NCI-H2171 (cell line): ENCODE data around the gene AMDHD2.
"Not testable (repeated sequence)": the region's sequence is repeated elsewhere in the genome, so short reads cannot be mapped to it uniquely, and the experiment has no call there.

Source experiments
- DNase-seq: peaks from one replicate; lab custom pipeline; 2025; lab: John Stamatoyannopoulos, UW

The AMDHD2 gene

DNA sequence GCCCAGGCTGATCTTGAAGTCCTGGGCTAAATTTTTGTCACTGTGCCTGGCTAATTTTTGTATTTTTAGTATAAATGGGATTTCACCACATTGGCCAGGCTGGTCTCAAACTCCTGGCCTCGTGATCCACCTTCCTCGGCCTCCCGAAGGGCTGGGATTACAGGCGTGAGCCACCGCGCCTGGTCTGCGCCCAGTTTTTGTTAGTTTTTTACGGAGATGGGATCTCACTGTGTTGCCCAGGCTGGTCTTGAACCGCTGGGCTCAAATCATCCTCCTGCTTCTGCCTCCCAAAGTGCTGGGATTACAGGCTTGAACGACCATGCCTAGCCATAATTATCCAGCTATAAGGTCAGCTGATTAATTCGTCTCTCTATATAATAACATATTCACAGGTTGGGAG, 13.7 kb downstream of the AMDHD2 start:
- no peak for DNase-seq

DNA sequence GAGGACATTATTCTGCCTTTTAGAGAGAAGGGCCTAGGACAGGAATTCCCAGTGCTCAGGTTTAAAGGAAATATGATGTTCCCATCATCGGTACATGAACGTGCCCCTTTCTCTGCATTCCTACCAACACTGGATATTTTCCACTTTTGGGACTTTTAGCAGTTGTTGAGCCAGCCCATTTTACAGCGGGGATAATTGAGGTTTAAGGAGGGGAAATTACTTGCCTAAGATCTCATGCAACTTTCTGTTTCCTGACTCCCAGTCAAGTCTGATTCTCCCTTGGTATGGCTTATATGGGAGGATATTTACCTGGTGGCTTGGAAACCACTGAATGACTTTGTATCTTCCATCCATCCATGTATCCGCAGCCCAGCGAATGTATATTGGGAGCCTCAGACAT, 14.2 kb downstream of the AMDHD2 start:
- not testable (repeated sequence) for DNase-seq

DNA sequence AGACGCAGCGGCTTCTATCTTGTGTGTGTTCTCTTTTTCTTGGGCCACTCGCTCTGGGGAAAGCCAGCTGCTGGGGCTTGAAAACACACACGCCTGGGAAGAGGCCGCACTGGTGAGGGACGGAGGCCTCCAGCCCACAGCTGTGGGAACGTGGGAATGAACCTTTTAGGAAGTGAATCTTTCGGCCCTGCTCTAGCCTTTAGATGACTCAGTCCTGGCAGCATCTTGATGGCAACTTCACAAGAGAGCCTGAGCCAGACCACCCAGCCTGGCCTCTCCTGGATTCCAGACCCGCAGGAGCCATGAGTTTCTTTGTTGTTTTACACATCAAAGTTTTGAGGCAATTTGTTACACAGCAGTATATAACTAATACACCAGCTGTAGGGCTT, 15.4 kb downstream of the AMDHD2 start:
- DNase-seq, result no peak

DNA sequence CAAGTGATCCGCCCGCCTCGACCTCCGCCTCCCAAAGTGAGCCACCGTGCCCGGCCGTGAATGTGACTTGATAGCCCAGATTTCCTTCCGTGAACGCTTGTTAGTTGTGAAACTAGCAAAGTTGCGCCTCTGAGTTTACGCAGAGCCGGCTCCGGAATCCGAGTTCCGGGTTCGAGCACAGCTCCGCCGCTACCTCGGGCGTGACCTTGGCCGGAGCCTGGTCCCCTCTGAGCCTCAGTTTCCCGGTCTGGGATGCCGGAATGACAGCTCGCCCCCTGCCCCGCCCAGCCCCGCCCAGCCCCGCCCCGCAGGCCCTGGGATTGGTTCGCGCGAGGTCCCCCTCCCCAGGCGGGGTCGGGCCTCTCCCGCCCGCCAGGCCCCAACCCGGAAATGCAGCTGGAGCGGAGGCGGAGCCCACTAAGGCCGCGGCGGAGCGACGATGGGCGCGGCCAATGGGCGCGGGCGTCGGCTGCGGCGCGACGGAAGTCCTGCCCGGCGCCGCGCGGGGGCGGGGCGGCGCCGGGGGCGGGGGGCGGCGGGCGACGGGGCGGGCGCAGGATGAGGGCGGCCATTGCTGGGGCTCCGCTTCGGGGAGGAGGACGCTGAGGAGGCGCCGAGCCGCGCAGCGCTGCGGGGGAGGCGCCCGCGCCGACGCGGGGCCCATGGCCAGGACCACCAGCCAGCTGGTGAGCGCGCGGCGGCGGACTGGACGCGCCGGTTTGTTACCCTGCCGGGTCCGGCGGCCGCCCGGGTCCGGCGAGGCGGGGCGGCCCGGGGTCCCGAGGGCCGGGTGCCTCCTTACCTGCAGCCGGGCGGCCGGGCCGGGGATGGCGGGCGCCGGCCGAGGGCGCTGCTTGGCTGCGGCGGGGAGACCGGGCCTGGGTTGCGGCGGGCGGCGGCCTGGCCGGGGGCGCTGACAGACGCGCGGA, 17.5 kb downstream of the AMDHD2 start, which contains the start of gene PDPK1:
TSS of gene PDPK1 (plus strand) at position 571 of the 929 bp plus-strand sequence. CDS start at position 663, 92 bp downstream.
- peak; percentile 96 for DNase-seq

DNA sequence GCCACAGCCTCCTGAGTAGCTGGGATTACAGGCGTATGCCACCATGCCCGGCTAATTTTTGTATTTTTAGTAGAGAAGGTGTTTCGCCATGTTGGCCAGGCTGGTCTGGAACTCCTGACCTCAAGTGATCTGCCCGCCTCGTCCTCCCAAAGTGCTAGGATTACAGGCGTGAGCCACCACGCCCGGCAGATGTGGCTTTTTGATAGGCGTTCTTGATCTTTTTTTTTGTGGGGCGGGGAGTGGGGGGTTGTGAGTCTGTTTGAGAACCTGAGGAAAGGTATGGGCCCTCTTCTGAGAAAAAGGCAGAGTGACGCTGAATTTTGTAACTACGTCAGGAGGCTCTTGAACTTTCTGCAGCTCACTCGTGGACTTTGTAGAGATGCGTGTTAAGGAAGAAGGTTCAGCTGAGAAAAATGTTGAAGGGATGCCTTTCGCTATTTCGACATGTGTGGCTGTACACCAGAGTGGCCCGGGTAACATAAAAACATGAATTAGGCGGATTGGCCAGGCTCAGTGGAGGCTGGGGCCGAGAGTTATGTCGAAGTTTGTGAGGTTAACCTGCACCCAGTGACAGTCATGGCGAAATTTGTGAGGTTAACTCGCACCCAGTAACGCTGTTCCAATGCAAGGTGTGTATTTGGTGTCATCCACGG, 19.1 kb downstream of the AMDHD2 start:
- DNase-seq, result not testable (repeated sequence)

DNA sequence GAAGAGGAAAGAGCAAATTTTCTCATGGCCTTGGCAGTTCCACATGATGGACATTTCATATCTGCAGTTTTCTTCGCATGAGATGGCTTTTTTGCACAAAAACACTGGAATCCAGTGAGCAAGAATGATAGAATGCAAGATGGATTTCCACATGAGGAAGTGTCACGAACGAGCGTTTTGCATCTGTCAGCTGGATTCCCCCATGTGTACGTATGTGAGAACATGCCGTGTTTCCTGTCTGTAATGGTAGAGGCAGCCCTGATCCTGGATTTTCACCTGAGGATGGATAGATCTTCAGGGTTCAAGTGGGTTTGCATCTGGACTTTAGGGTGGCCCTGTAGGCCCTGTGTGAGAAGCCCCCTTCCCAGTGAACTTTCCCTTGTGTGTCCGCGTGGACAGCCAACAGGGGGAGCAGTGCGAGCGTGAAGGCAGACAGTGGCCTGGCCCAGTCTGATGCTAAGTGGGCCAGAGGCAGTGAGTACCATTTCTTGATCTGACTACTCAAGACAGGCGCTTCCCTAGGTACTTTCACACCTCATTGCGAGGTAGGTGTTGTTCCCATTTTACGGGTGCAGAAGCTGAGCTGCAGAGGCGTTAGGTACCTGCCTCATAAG, 19.8 kb downstream of the AMDHD2 start:
- DNase-seq, result not testable (repeated sequence)

DNA sequence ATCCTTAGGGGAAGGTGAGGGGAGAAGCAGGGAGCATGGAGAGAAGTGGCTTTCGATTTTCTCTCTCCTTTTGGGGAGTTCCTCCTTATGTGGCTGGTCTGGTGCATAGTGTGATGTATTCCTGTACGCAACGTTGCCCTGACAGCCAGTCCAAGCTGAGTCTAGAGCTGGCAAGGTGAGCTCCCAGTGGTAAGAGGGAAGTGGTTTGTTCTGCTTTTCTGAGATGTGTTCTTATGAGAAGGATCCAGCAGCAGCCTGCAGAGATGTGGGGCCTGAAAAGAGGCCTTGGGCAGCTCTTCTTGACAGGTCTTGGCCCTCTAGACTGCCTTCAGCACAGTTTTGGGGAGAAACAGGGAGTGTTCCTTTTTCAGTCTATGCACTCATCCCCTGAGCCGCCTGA, 20.7 kb downstream of the AMDHD2 start:
- DNase-seq, result not testable (repeated sequence)

DNA sequence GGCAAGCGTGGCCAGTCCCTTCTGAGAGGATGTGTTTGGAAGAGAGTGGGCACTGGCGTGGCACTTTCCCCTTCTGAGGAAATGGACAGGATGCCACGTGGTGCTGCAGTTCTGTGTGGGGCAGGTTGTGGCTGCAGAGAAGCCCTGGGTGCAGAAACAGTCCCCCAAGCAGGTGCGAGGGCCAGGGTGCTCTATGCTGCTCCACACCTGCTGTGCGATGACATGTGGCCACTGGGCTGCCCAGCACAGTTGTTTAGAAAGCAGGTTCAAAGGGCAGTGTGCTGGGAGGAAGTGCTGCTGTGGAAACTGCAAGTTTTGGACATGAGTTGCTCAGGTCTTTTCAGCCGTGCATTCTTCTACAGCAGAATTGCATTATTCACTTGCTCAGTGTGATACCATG, 21.2 kb downstream of the AMDHD2 start:
- not testable (repeated sequence) for DNase-seq

DNA sequence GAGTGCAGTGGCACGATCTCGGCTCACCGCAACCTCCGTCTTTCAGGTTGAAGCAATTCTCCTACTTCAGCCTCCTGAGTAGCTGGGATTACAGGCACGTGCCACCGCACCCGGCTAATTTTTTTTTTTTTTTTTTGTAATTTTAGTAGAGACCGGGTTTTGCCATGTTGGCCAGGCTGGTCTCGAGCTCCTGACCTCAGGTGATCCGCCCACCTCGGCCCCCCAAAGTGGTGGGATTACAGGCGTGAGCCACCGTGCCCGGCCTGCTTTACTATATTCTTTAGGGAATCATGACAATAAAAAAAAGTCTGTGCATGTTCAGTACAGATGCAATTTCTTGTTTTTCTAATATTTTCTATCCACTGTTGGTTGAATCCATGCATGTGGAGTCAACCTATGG, 23.6 kb downstream of the AMDHD2 start:
- DNase-seq, result not testable (repeated sequence)

DNA sequence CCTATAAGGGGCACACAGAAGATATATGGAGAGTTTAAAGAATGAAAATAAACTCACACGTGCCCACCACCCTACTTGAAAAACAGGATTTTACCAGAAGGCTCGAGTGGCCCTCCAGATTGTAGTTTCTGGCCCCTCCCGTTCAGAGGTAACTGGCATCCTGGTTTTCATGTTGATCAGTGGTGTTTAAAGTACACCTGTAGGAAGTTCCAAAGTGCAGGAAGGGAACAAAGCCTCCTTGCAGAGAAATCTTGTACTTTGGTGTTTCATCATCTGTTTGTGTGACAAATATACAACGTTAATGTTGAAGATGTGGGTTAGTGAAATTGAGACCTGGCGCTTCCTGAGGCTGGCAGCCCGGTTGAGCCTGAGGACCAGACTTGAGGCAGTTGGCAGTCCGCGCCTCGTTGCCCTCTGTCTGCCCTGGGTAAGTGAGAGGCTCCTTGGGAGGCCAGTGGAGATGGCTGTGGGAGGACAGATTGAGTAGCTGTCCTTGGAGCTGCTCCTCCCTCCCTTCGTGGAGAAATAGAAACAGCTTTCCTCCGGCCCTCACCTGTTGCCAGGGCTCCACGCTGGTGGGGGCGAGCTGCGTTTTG, 30.2 kb downstream of the AMDHD2 start:
- DNase-seq, result not testable (repeated sequence)

DNA sequence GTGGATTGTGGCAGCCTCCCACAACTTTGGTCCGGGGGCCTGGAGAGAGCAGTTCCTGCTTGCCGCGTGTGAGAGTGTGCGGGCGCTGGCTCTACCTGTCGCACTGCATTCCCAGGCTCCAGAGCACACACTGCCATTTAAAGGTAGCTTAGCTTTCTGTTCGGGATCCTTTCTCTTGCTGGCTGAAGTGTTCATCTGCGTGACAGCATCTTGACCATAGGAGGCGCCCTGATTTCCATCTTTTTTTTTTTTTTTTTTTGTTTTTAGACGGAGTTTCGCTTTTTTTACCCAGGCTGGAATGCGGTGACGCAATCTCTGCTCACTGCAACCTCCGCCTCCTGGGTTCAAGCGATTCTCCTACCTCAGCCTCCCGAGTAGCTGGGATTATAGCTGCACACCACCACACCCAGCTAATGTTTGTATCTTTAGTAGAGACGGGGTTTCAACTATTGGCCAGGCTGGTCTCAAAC, 31.3 kb downstream of the AMDHD2 start:
- DNase-seq, result not testable (repeated sequence)

DNA sequence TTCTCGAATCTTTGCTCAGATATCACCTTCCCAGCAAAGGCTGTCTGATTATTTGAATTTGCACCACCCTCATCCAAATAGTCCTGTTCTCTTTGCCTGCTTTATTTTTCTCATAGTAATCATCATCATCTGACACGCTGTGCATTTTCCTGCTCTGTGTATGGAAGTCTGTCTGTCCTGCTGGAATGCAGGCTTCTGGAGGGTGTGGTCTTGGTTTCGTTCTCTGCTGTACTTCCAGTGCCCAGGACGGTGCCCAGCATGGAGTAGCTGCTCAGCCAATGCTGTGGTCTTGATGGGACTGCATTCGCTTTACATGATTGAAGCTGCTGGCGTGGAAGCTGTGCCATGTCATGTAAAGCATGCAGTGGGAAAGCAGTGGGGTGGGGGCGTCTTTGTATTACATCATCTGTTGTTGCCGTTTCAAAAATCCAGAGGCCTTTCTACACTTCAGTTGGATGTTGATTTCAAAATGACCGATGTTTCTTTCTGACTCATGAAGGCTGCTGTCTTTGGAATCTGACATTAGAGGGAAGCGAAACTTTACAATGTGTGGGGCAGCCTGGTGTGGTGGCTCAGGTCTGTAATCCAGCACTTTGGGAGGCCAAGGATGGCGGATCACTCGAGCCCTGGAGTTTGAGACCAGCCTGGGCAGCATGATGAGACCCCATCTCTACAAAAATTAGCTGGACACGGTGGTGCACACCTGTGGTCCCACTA, 34.7 kb downstream of the AMDHD2 start:
- not testable (repeated sequence) for DNase-seq

DNA sequence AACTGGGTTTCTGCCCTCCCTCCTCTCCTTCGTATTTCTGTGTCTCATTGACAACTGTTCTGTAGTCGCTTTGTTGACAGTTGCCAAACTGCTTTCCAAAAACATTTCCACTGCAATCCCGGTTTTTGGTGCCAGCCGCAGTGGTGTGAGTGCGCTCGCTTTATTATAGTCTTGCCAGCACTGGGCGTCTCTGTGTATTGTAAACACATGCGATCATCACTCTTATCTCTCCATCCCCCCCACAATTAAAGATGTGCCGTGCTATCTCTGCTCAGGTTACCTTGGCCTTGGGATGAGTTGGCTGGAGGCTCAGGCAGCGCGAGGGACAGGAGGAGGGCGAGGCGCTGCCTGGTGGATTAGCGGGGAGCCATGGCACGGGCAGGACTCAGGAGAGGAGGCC, 37.0 kb downstream of the AMDHD2 start:
- DNase-seq, result not testable (repeated sequence)

DNA sequence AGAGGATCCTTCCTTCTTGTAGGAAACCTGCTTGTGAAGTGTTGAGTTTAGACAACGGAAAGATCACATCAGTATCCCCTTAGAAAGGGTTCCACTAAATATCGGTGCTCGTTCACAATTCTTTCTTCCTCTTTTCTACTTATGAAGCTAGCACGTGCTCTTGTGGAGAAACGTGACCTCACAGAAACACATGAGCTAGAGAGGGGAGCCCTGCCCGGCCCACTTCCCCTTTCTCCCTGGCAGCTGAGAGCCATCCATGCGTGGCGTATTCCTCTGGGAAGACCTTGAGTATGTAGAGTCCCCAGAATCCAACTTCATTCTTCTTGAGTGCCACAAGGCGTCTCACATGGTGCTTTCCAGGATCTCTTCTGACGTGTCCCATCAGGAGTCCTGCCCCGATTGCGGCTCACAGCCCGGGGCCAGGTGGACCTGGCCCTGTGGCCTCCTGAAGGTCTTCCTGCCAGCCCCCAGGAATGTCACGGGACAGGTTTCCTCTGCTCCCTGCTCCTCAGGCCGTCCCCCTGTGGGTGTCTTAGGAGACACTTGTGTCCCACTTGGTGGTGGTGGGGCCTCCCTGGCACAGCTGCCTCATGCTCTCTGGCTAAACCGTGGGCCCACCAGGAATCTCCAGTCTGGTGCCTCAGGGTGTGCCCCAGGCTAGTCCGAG, 40.1 kb downstream of the AMDHD2 start:
- not testable (repeated sequence) for DNase-seq

DNA sequence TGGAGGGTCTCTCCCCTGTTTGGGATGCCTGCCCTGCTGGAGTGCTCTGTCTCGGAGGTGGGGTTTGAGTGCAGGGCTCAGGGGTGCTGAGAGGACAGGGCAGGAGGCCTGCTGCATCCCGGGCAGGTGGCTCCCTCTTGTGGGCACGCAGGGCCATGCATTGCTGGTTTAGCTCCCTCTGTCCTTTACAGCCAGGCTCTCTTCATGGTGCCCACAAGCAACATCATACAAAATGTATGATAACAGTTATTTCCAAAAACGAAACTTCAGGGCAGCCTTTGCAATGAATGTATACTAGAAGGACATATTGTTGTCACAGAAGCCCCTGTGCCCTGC, 40.6 kb downstream of the AMDHD2 start:
- not testable (repeated sequence) for DNase-seq

DNA sequence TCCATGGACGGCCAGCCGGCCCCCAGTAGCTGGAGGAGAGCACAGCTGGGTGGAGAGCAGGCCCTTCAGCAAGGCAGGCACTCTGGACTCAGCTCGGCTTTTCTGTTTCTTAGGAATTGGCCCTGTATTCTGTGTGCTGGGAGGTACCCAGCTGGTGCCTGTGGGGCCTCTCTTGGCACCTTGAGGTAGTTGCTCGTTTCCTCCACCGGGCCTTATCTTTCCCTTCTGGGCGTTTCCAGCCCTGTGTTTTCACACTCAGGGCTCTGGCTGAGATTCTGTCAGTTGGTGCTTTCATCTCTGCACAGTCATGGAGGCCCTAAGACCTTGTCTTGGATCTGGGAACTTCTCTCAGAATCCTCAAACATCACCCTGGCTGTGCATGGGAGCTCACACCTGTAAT, 47.3 kb downstream of the AMDHD2 start:
- DNase-seq, result not testable (repeated sequence)

DNA sequence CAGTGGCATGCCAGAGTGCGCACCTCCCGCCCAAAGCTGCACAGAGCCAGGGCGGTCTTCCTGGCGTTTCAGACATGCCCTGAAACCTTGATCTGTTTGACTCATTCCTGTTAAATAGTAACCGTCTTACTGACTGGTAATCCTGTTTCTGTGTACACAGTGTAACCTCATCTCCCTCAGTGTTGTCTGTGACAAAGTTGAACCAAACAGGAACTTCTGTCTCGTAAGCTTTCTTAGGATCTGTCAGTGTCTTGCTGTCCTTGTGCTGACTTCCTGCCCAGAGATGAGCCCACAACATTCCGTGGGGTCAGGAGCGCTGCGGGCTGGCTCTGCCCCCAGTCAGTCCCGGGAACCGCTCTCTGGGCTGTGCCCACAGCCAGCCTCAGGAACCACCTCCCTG, 48.4 kb downstream of the AMDHD2 start:
- not testable (repeated sequence) for DNase-seq

DNA sequence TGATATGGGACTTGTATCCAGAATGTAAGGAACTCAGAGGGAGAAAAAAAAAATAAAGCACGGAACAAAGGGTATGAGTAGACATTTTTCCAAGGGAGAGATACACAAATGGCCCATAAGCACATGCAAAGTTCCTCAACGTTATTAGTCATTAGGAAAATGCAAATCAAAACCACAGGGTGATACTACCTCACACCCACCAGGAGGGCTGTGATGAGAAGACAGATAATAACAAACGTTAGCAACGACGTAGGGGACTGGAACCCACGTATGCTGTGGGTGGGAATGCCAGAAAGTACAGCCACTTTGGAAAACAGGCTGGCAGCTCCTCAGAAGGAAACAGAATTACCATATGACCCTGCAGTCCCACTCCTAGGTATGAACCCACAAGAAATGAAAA, 52.5 kb downstream of the AMDHD2 start:
- not testable (repeated sequence) for DNase-seq

DNA sequence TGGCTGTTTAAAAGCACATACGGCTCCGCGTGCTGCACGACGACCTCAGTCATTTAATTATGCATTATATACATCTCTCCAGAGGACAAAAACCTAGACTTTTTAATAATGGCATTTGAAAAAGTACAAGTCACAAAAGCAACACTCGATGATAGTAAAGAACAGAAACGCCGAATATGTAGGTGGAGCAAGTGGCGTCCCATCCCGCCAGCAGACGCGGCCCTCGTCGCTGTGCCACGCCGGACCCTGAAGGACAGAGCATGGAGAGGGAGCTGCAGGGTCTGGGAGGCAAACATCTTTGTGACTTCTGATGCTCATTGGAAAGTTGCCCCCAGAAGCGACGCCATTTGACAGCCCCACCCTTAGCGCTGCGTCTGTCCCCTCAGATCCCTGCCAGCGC, 55.7 kb downstream of the AMDHD2 start:
- DNase-seq, result not testable (repeated sequence)

DNA sequence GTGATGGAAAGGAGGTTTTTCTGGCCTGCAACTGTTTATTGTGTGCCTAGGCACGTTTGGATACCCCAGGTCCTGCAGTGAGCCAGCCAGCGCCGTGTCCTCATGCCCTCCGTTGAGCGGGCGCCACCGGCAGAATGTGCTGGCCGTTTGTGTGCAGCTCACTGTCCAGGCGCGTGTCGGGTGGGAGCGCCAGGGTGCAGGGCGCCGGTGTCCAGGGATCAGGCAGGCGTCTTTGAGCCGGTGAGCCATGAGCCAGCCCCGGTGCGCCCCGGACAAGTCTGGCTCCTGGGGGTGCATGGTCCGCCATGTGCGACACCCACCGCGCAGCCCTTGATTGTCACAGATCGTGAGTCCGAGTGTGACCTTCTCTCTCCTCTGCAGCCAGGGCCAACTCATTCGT, 56.9 kb downstream of the AMDHD2 start:
- not testable (repeated sequence) for DNase-seq

DNA sequence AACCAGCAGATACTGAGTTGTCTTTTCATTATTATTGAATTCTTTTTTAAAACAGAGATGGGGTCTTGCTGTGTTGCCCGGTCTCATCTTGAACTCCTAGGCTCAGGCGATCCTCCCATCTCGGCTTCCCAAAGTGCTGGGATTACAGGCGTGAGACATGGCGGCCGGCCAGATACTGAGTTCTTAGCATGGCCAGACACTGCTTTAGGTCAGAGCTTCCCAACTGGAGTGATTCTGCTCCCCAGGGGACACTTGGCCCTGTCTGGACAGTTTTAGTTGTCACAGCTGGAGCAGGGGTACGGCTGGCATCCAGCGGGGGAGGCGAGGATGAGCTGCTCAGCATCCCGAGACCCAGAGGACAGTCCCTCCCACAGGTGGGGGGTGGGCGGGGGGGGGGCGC, 58.7 kb downstream of the AMDHD2 start:
- not testable (repeated sequence) for DNase-seq
